HCT116 (cell line): Measurements from ENCODE around the gene SLC5A6. TPM values are rescaled to one million over a fixed set of nuclear protein-coding genes. Genes with fewer than 3 reads are reported as not detected.

Experiments used
- ATAC-seq: fragments of 200-7000 bp; cut with Tn5 transposase; 2 replicates; pipeline ENCODE4 v1.9.1; 2020; ENCODE audit warnings: mild to moderate bottlenecking, moderate library complexity
- BruUV-seq: library from RNA; stranded (reverse); fragments of 400-500 nt; replicated peaks from 2 replicates; lab custom pipeline; 2021; lab: Mats Ljungman, UMichigan
- CTCF ChIA-PET: fragments of 300-600 bp; sonication (Branson Sonifier 250); formaldehyde crosslinking; loops from one replicate; lab custom pipeline; 2021; ENCODE audit warnings: antibody characterized with exemption; lab: Charles Lee
- POLR2A ChIA-PET: fragments of 300-600, 350-600 bp; sonication (Branson Sonifier 250); formaldehyde crosslinking; loops from one replicate; lab custom pipeline; 2021; ENCODE audit warnings: antibody characterized with exemption; lab: Charles Lee
- RAD21 ChIA-PET, 2 experiments: fragments of 300-600 bp; sonication (Branson Sonifier 250); formaldehyde crosslinking; loops; one replicate each; lab custom pipeline; 2023; ENCODE audit warnings: low total read pairs in 2 of 2; ENCODE audit not compliant: uncharacterized antibody in 2 of 2, unreplicated experiment in 2 of 2, low non-redundant PET in 1 of 2; lab: Charles Lee
- DNase-seq: peaks from one replicate; pipeline ENCODE4 v3.0.0-alpha.2; 2010; ENCODE audit warnings: low read depth, low spot score
- H2AFZ ChIP-seq: fragments of 200-600 bp; shearing (Covaris generic), sonication (generic); 2 replicates; pipeline ENCODE4 v1.6.1; 2017; ENCODE audit warnings: low read depth, mixed run types, mixed read lengths, antibody characterized with exemption, low read length; ENCODE audit not compliant: poor library complexity, severe bottlenecking
- H3K27ac ChIP-seq: 2 replicates; pipeline ENCODE4 v1.5.1; 2012; ENCODE audit warnings: low read depth, low read length
- H3K27me3 ChIP-seq: fragments of 200-600 bp; sonication (generic); 2 replicates; pipeline ENCODE4 v1.6.1; 2016; ENCODE audit warnings: mixed run types, low read length, mixed read lengths; ENCODE audit not compliant: insufficient read depth
- H3K36me3 ChIP-seq, 2 experiments: fragments of 200-500 bp in 1 of 2; fragments of 200-600 bp in 1 of 2; sonication (Bioruptor generic) in 1 of 2; sonication (generic) in 1 of 2; 2 replicates each; pipeline versions ENCODE4 v1.5.1 to v1.6.1; 2014 to 2016; ENCODE audit warnings: low read length in 2 of 2, inconsistent platforms in 1 of 2, mixed read lengths in 1 of 2, mixed run types in 1 of 2; ENCODE audit not compliant: insufficient read depth in 2 of 2, control insufficient read depth in 1 of 2
- H3K4me1 ChIP-seq, 2 experiments: fragments of 200-600 bp in 1 of 2; sonication (generic) in 1 of 2; 2 replicates each; pipeline versions ENCODE4 v1.5.1 to v1.6.1; 2012 to 2017; ENCODE audit warnings: low read length in 2 of 2, inconsistent platforms in 1 of 2, mild to moderate bottlenecking in 1 of 2, mixed read lengths in 1 of 2, mixed run types in 1 of 2, moderate library complexity in 1 of 2; ENCODE audit not compliant: insufficient read depth in 2 of 2, control insufficient read depth in 1 of 2
- H3K4me2 ChIP-seq: fragments of 200-600 bp; sonication (generic); 2 replicates; pipeline ENCODE4 v1.6.1; 2017; ENCODE audit warnings: mixed run types, low read length, mixed read lengths
- H3K4me3 ChIP-seq, 2 experiments: fragments of 200-600 bp in 1 of 2; sonication (generic) in 1 of 2; replicated peaks in 1 of 2; 2 replicates each; pipeline ENCODE4 v1.5.1; 2011 to 2016; ENCODE audit warnings: low read length in 2 of 2, control low read depth in 1 of 2, low read depth in 1 of 2, mild to moderate bottlenecking in 1 of 2, mixed read lengths in 1 of 2, mixed run types in 1 of 2
- H3K79me2 ChIP-seq: fragments of 200-600 bp; sonication (generic); 2 replicates; pipeline ENCODE4 v1.6.1; 2017; ENCODE audit warnings: mild to moderate bottlenecking, mixed run types, low read length, moderate library complexity, mixed read lengths; ENCODE audit not compliant: insufficient read depth
- H3K9ac ChIP-seq: fragments of 200-600 bp; sonication (generic); 2 replicates; pipeline ENCODE4 v1.6.1; 2016; ENCODE audit warnings: low read length, mixed read lengths
- H3K9me2 ChIP-seq: fragments of 200-600 bp; sonication (generic), shearing (Covaris generic); 2 replicates; pipeline ENCODE4 v1.6.1; 2017; ENCODE audit warnings: mixed run types, mild to moderate bottlenecking, moderate library complexity; ENCODE audit not compliant: insufficient read depth
- H3K9me3 ChIP-seq, 2 experiments: fragments of 200-500 bp in 1 of 2; fragments of 200-600 bp in 1 of 2; sonication (Bioruptor generic) in 1 of 2; sonication (generic) in 1 of 2; 2 replicates each; pipeline ENCODE4 v1.6.1; 2014 to 2017; ENCODE audit warnings: low read length in 2 of 2, mixed read lengths in 2 of 2, inconsistent platforms in 1 of 2, low read depth in 1 of 2, mild to moderate bottlenecking in 1 of 2, mixed run types in 1 of 2, moderate library complexity in 1 of 2; ENCODE audit not compliant: control insufficient read depth in 1 of 2, insufficient read depth in 1 of 2
- H4K20me1 ChIP-seq: fragments of 200-600 bp; sonication (generic), shearing (Covaris generic); 2 replicates; pipeline ENCODE4 v1.6.1; 2017; ENCODE audit warnings: mixed run types, mild to moderate bottlenecking, moderate library complexity; ENCODE audit not compliant: insufficient read depth
- CEBPB ChIP-seq: IDR thresholded peaks from 2 replicates; pipeline ENCODE4 v1.6.1; 2012; ENCODE audit warnings: low read depth
- EGR1 ChIP-seq: IDR thresholded peaks from 2 replicates; pipeline ENCODE4 v1.6.1; 2012; ENCODE audit warnings: low read depth
- ELF1 ChIP-seq: IDR thresholded peaks from 2 replicates; pipeline ENCODE4 v1.6.1; 2012; ENCODE audit warnings: low read depth, borderline replicate concordance
- FOSL1 ChIP-seq: IDR thresholded peaks from 2 replicates; pipeline ENCODE4 v1.6.1; 2012; ENCODE audit warnings: low read depth
- JUND ChIP-seq: IDR thresholded peaks from 2 replicates; pipeline ENCODE4 v1.6.1; 2012
- POLR2AphosphoS5 ChIP-seq: IDR thresholded peaks from 2 replicates; pipeline ENCODE4 v1.6.1; 2011; ENCODE audit warnings: mild to moderate bottlenecking, low read depth, low read length, moderate library complexity
- RAD21 ChIP-seq: IDR thresholded peaks from 2 replicates; pipeline ENCODE4 v1.6.1; 2012; ENCODE audit warnings: low read depth, mild to moderate bottlenecking
- SRF ChIP-seq: IDR thresholded peaks from 2 replicates; pipeline ENCODE4 v1.6.1; 2012; ENCODE audit warnings: low read depth
- TCF7L2 ChIP-seq: IDR thresholded peaks from 2 replicates; pipeline ENCODE4 v1.7.0; 2011; ENCODE audit warnings: borderline replicate concordance, inconsistent platforms; ENCODE audit not compliant: insufficient read depth, insufficient read length; ENCODE audit errors: extremely low read depth
- YY1 ChIP-seq: IDR thresholded peaks from 2 replicates; pipeline ENCODE4 v1.6.1; 2011; ENCODE audit warnings: low read length, low read depth, moderate library complexity, mild to moderate bottlenecking; ENCODE audit not compliant: insufficient replicate concordance; ENCODE audit errors: extremely low read depth
- intact Hi-C: fragments of 100-400 bp; cut with micrococcal nuclease; formaldehyde crosslinking; loops from 2 replicates; pipeline ENCODE4 v1.10.0; 2022
- total RNA-seq: library from RNA; stranded (reverse); gene quantifications from one replicate; pipeline ENCODE4 v1.2.1, GENCODE V29; 2021; ENCODE audit not compliant: unreplicated experiment
- TF ChIP-seq, protein P1 (sequence below): IDR thresholded peaks from 2 replicates; pipeline ENCODE4 v1.6.1; 2012
- TF ChIP-seq, protein P2 (sequence below): IDR thresholded peaks from 2 replicates; pipeline ENCODE4 v1.6.1; 2011; ENCODE audit warnings: mild to moderate bottlenecking, low read length, moderate library complexity; ENCODE audit not compliant: insufficient replicate concordance; ENCODE audit errors: extremely low read depth
- TF ChIP-seq, protein P3 (sequence below), 3 experiments: fragments of 200-600 bp in 1 of 3; sonication (generic) in 1 of 3; IDR thresholded peaks in 2 of 3; conservative IDR thresholded peaks in 1 of 3; 2 replicates each; pipeline ENCODE4 v1.5.1; 2012 to 2017; ENCODE audit warnings: low read depth in 2 of 3, low read length in 2 of 3, antibody characterized with exemption in 1 of 3, borderline replicate concordance in 1 of 3, control low read depth in 1 of 3, mild to moderate bottlenecking in 1 of 3, mixed read lengths in 1 of 3, mixed run types in 1 of 3, moderate library complexity in 1 of 3; ENCODE audit not compliant: insufficient read depth in 1 of 3

The SLC5A6 gene
- total RNA-seq, 1 experiment from 2014 or later: 55.4 TPM

DNA sequence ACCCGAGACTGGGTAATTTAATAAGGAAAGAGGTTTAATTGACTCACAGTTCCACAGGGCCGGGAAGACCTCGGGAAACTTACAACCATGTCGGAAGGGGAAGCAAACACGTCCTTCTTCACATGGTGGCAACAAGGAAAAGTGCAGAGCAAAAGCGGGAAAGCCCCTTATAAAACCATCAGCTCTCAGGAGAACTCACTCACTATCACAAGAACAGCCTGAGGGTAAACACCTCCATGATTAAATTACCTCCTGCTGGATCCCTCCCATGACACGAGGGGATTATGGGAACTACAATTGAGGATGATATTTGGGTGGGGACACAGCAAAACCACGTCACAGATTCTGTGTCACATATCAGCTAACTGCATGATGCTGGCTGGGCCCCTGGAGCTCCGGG lies 51.9 kb downstream of the SLC5A6 start:
- ATAC-seq (no peak), DNase-seq (no peak)
- H3K4me3 ChIP-seq: no peak overlapping the region
- H3K4me1 ChIP-seq: 0 out of 4 replicates have a peak, but pooled peaks cover 0 to 3% of the 10 kb centered on the region in 2 experiments
- intact Hi-C loops: no loop called here
- H3K27ac ChIP-seq: no peak overlapping the region
- H4K20me1 ChIP-seq: no peaks in the 10 kb centered on the region
- no TSS peak for BruUV-seq
- no peaks in the 10 kb centered on the region for H3K79me2 ChIP-seq
- CTCF ChIA-PET: no interaction called here
- no peaks in the 10 kb centered on the region for H3K9me2 ChIP-seq
- RAD21 ChIA-PET: no interaction called here
- H3K9me3 ChIP-seq: no peaks in the 10 kb centered on the region
- no peaks in the 10 kb centered on the region for H3K27me3 ChIP-seq
- POLR2A ChIA-PET: no interaction called here
- TF ChIP-seq YY1: no peak
- TF ChIP-seq, protein P1, sequence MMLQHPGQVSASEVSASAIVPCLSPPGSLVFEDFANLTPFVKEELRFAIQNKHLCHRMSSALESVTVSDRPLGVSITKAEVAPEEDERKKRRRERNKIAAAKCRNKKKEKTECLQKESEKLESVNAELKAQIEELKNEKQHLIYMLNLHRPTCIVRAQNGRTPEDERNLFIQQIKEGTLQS: no peak
- TF ChIP-seq, protein P2, sequence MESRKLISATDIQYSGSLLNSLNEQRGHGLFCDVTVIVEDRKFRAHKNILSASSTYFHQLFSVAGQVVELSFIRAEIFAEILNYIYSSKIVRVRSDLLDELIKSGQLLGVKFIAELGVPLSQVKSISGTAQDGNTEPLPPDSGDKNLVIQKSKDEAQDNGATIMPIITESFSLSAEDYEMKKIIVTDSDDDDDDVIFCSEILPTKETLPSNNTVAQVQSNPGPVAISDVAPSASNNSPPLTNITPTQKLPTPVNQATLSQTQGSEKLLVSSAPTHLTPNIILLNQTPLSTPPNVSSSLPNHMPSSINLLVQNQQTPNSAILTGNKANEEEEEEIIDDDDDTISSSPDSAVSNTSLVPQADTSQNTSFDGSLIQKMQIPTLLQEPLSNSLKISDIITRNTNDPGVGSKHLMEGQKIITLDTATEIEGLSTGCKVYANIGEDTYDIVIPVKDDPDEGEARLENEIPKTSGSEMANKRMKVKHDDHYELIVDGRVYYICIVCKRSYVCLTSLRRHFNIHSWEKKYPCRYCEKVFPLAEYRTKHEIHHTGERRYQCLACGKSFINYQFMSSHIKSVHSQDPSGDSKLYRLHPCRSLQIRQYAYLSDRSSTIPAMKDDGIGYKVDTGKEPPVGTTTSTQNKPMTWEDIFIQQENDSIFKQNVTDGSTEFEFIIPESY: no peak
- no peak for TF ChIP-seq CEBPB
- TF ChIP-seq TCF7L2: no peak
- no peak for TF ChIP-seq SRF
- TF ChIP-seq FOSL1: no peak
- no peak for TF ChIP-seq POLR2AphosphoS5
- no peak for TF ChIP-seq EGR1
- no peak for TF ChIP-seq ELF1
- no peak for TF ChIP-seq JUND
- no peak for TF ChIP-seq RAD21
- TF ChIP-seq, protein P3, sequence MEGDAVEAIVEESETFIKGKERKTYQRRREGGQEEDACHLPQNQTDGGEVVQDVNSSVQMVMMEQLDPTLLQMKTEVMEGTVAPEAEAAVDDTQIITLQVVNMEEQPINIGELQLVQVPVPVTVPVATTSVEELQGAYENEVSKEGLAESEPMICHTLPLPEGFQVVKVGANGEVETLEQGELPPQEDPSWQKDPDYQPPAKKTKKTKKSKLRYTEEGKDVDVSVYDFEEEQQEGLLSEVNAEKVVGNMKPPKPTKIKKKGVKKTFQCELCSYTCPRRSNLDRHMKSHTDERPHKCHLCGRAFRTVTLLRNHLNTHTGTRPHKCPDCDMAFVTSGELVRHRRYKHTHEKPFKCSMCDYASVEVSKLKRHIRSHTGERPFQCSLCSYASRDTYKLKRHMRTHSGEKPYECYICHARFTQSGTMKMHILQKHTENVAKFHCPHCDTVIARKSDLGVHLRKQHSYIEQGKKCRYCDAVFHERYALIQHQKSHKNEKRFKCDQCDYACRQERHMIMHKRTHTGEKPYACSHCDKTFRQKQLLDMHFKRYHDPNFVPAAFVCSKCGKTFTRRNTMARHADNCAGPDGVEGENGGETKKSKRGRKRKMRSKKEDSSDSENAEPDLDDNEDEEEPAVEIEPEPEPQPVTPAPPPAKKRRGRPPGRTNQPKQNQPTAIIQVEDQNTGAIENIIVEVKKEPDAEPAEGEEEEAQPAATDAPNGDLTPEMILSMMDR (IDR thresholded peaks at IDR 0.05 in 2 of 3, conservative IDR thresholded peaks at IDR 0.05 in 1 of 3; ENCODE audit: borderline replicate concordance in 1 of 3, insufficient read depth in 1 of 3, low read depth in 2 of 3, low read length in 2 of 3): no peak
- no peaks in the 10 kb centered on the region for H3K36me3 ChIP-seq
- H3K4me2 ChIP-seq: no peak overlapping the region
- H3K9ac ChIP-seq: no peak overlapping the region
- no peak overlapping the region for H2AFZ ChIP-seq
